Common myeloid progenitor, CD34-positive (primary cell): ENCODE measurements around the gene WWOX.

Experiments
- CTCF ChIA-PET: fragments of 350-600 bp; sonication (Branson Sonifier 250); formaldehyde crosslinking; loops from one replicate; lab custom pipeline; 2021; ENCODE audit warnings: antibody characterized with exemption; lab: Charles Lee
- POLR2A ChIA-PET: fragments of 350-600 bp; sonication (Branson Sonifier 250); formaldehyde crosslinking; loops from one replicate; lab custom pipeline; 2021; ENCODE audit warnings: antibody characterized with exemption; lab: Charles Lee
- DNase-seq, 3 donors: peaks; one replicate each; pipeline versions ENCODE4 v3.0.0 to v3.0.0-alpha.2; 2013
- H3K27ac ChIP-seq, 2 experiments: 1 replicate in 1 of 2; 2 replicates in 1 of 2; pipeline ENCODE4 v1.7.0; 2013; ENCODE audit warnings: inconsistent platforms in 2 of 2, low read length in 2 of 2, mild to moderate bottlenecking in 2 of 2, low read depth in 1 of 2, moderate library complexity in 1 of 2; ENCODE audit not compliant: severe bottlenecking in 2 of 2, insufficient read depth in 1 of 2, poor library complexity in 1 of 2
- H3K27me3 ChIP-seq, 5 experiments: replicated peaks in 2 of 5; 1 replicate in 3 of 5; 2 replicates in 2 of 5; pipeline versions ENCODE4 v1.6.1 to v1.7.0; 2013; ENCODE audit warnings: low read length in 4 of 5, mild to moderate bottlenecking in 2 of 5, moderate library complexity in 2 of 5, inconsistent platforms in 1 of 5; ENCODE audit not compliant: insufficient read depth in 5 of 5, control insufficient read depth in 4 of 5
- H3K36me3 ChIP-seq, 4 experiments: 1 replicate in 2 of 4; 2 replicates in 2 of 4; pipeline versions ENCODE4 v1.6.1 to v1.7.0; 2013; ENCODE audit warnings: low read length in 3 of 4, control low read depth in 1 of 4, mild to moderate bottlenecking in 1 of 4; ENCODE audit not compliant: control insufficient read depth in 4 of 4, insufficient read depth in 4 of 4
- H3K4me1 ChIP-seq, 4 experiments: 1 replicate in 3 of 4; 2 replicates in 1 of 4; pipeline versions ENCODE4 v1.6.1 to v1.7.1; 2013; ENCODE audit warnings: low read length in 3 of 4, mild to moderate bottlenecking in 3 of 4, control low read depth in 1 of 4, inconsistent platforms in 1 of 4, moderate library complexity in 1 of 4; ENCODE audit not compliant: control insufficient read depth in 4 of 4, insufficient read depth in 4 of 4; ENCODE audit errors: control extremely low read depth in 1 of 4
- H3K4me3 ChIP-seq, 7 experiments: 1 replicate in 4 of 7; 2 replicates in 3 of 7; pipeline versions ENCODE4 v1.5.1 to v1.7.0; 2013; ENCODE audit warnings: mild to moderate bottlenecking in 7 of 7, low read length in 6 of 7, moderate library complexity in 6 of 7, inconsistent platforms in 2 of 7, low read depth in 2 of 7, control low read depth in 1 of 7; ENCODE audit not compliant: insufficient read depth in 4 of 7, control insufficient read depth in 1 of 7; ENCODE audit errors: extremely low read depth in 1 of 7
- H3K9me3 ChIP-seq, 5 experiments: 1 replicate in 4 of 5; 2 replicates in 1 of 5; pipeline versions ENCODE4 v1.6.1 to v1.7.1; 2013; ENCODE audit warnings: low read length in 4 of 5, mild to moderate bottlenecking in 2 of 5, inconsistent platforms in 1 of 5, low read depth in 1 of 5, moderate library complexity in 1 of 5; ENCODE audit not compliant: control insufficient read depth in 4 of 5, insufficient read depth in 2 of 5; ENCODE audit errors: control extremely low read depth in 1 of 5
- whole genome bisulfite sequencing: methylation state at CpG from one replicate; pipeline ENCODE4 v1.1.5; 2013; ENCODE audit not compliant: insufficient coverage; 5-methylcytosine and 5-hydroxymethylcytosine counted together

WWOX gene

DNA sequence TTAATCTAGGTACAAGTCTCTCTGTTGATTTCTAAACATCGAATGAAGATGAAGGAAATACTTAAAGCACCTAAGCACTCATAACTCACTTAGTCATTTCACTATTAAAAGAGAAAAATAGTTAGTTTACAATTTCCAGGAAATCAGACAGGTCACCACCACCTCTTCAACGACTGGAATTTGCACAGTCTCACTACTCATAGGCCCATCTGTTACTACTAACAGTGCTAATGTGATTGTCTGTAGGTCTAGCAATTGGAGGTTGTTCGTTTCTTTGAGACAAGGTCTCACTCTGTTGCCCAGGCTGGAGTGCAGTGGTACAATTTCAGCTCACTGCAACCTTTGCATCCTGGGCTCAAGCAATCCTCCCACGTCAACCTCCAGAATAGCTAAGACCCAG lies 1056.5 kb downstream of the WWOX start:
- CTCF ChIA-PET: interaction anchor here (1.4 kb wide), 1 partner anchor 26 kb away, joined by 3 read pairs; no protein-coding TSS in a partner anchor

DNA sequence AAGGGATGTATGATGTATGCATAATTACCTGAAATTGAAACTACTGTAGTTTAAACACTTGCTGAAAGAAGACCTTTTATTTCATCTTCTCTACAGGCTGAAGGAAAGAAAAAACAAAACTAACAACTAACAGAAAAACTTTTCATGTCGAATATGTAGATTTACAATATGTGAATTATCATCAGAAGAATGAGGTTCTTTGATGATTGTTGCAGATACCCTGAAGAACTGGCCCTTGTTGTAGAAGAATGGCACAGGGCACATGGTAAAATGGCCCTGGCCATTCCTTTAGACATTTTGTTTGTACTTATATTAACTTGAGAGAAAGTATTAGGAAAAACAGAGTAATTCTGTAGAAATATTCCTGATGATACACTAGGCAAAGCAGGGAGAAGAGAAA lies 1057.3 kb downstream of the WWOX start:
- Histone ChIP-seq H3K27me3 (no peaks in the 10 kb centered on the region), H3K36me3 (no peaks in the 10 kb centered on the region), H3K4me3 (no peak overlapping the region), H3K27ac (no peak overlapping the region), H3K4me1 (peaks cover 0 to 12% (median 5%) of the 10 kb centered on the region in 4 experiments), H3K9me3 (no peaks in the 10 kb centered on the region)
- DNase-seq: no peak
- ChIA-PET POLR2A (no interaction called here), CTCF (interaction anchor here (0.7 to 1.4 kb wide), 3 partner anchors 8 to 27 kb away, joined by 3 read pairs; no protein-coding TSS in a partner anchor)
- no CpG with 5 or more reads among the region's 1 CpG for WGBS

More for the DNA sequence above, 1056.5 kb downstream of the WWOX start:
- no peak overlapping the region for H3K4me3 ChIP-seq
- POLR2A ChIA-PET: no interaction called here
- H3K27ac ChIP-seq: no peak overlapping the region
- H3K9me3 ChIP-seq: no peaks in the 10 kb centered on the region
- 100% methylated on average over 1 of the region's 4 CpGs for WGBS
- H3K4me1 ChIP-seq: peaks cover 0 to 12% (median 6%) of the 10 kb centered on the region in 4 experiments
- DNase-seq: no peak
- H3K27me3 ChIP-seq: no peaks in the 10 kb centered on the region
- H3K36me3 ChIP-seq: no peaks in the 10 kb centered on the region

DNA sequence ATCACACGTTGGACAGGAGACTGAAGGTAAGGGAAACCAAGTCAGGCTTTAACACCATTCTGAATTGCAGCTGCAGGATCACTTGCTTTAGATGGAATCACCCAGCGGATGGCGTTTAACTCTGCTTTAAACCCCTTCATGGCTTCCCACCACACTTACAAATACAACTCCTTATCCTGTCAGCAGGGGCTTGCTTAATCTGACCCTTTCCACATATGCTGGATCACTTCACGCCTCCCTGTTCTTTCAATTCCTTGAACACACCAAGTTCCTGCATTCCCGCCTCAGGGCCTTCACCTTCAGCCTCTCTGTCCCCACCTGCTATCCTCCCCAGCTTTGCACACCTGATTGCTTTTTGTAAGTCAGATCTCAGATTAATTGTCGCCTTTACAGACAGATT lies 1058.9 kb downstream of the WWOX start:
- Histone ChIP-seq H3K27me3 (no peaks in the 10 kb centered on the region), H3K36me3 (no peaks in the 10 kb centered on the region), H3K4me1 (peaks cover 0 to 15% (median 9%) of the 10 kb centered on the region in 4 experiments), H3K27ac (no peak overlapping the region), H3K4me3 (no peak overlapping the region), H3K9me3 (no peaks in the 10 kb centered on the region)
- WGBS: 97% methylated on average over 6 of the region's 6 CpGs
- DNase-seq: no peak
- CTCF ChIA-PET: no interaction called here
- POLR2A ChIA-PET: no interaction called here

DNA sequence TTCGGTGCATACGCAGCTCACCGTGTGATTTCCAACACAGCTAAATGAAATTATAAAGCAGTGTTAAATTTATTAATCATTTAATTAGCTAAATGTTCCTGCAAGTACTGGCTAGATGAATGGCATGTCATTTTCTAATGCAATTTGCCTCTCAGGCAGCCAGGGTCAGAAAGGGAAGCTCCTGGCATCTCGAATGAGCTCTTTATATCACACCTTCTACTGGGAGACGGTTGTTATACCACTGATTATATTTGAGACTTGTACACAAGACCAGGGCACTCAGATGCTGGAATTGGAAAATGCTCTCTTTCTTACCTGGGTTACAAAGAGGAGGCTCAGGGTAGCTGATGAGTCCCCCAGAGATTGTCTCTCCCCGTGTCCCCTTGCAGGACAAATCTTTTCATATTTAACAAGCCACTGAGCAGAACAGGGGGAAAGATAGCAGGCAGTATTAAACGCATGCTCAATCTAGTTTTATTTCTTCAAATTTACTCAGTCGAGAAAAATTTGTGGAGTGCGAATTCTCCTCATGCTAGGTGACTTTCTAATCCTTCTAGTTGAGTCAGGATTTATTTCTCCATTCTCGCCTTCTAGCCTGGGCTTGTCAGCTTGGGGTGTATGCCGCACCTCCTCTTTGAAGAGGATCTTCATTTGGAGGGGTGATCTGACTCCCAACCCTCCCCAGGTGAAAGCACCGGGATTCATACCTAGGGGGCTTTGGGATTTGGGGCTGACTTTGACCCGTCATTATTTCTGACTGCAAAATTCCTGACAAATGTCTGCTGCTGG lies 1060.0 kb downstream of the WWOX start:
- H3K27ac ChIP-seq: no peak overlapping the region
- H3K9me3 ChIP-seq: no peaks in the 10 kb centered on the region
- no peaks in the 10 kb centered on the region for H3K36me3 ChIP-seq
- H3K4me3 ChIP-seq: no peak overlapping the region
- POLR2A ChIA-PET: interaction anchor here (0.6 kb wide), 1 partner anchor 770 kb away, joined by 10 read pairs; no protein-coding TSS in a partner anchor
- CTCF ChIA-PET: interaction anchor here (1.3 kb wide), 1 partner anchor 18 kb away, joined by 4 read pairs; no protein-coding TSS in a partner anchor
- 98% methylated on average over 8 of the region's 13 CpGs for WGBS
- no peak for DNase-seq
- H3K27me3 ChIP-seq: no peaks in the 10 kb centered on the region
- H3K4me1 ChIP-seq: peaks cover 0 to 26% (median 19%) of the 10 kb centered on the region in 4 experiments

DNA sequence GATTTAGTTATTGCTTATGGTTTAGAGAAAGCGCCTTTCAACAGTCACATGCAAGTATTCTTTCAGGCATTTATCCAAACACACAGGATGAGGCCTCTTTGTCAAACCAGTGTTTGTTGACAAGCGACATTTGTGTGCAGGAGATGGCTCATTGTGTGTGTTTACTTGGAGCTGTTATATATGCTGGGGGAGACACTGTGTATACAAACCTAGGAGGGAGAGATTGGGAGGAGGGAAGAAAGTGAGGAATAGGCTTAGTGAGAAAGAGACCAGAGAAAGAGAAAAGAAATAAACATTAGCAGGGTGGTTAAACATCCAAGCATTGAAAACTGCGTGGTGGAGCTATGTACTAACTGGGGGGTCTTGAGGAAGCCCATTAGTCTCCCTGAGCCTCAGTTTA lies 1063.5 kb downstream of the WWOX start:
- ChIA-PET POLR2A (no interaction called here), CTCF (no interaction called here)
- Histone ChIP-seq H3K27me3 (no peaks in the 10 kb centered on the region), H3K4me3 (no peak overlapping the region), H3K4me1 (peaks cover 2 to 17% (median 15%) of the 10 kb centered on the region in 4 experiments), H3K9me3 (peaks cover 0 to 3% (median 0%) of the 10 kb centered on the region in 5 experiments), H3K36me3 (no peaks in the 10 kb centered on the region), H3K27ac (peak overlapping the region in 1 of 2 experiments; percentile 14)
- no peak for DNase-seq
- 90% methylated on average over 2 of the region's 3 CpGs for WGBS

DNA sequence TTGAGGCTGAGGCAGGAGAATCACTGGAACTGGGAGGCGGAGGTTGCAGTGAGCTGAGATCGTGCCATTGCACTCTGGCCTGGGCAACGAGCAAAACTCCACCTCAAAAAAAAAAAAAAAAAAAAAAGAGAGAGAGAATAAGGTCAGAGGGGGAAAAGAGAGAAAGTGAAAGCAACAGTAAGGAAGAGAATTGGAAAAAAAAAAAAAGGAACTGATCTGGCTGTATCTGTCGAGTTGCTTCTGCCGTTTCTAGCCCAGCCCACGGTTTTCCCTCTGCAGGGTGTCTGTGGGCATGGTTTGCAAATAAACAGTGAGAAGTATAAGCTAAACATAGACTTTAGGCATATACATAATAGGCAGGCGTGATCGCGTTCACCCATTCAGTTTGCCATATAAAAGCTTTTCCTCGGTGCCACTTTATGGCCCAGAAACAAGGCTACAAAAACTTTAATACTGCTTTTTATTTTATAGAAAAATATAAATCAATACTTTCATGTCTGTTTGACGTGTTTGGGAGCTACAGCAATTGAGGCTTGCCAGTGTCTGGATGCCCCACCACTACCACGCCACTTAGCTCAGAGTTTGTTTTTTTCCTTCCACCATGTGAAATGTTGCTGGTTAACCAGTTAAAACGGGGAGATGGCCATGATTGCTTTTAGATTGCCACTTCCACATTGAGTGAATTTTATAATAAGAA lies 1064.4 kb downstream of the WWOX start:
- CTCF ChIA-PET: no interaction called here
- Histone ChIP-seq H3K9me3 (peaks cover 0 to 5% (median 0%) of the 10 kb centered on the region in 5 experiments), H3K27me3 (no peaks in the 10 kb centered on the region), H3K4me3 (peak overlapping the region in 2 of 7 experiments; percentile 39 to 42), H3K36me3 (no peaks in the 10 kb centered on the region), H3K27ac (peak overlapping the region; percentile 3 to 14), H3K4me1 (peaks cover 2 to 21% (median 15%) of the 10 kb centered on the region in 4 experiments)
- POLR2A ChIA-PET: interaction anchor here (0.6 to 0.7 kb wide), 2 partner anchors 64 to 90 kb away, joined by 4 to 8 read pairs; no protein-coding TSS in a partner anchor
- DNase-seq: peak; percentile 58 to 84 (median 77)
- 40% methylated on average over 5 of the region's 13 CpGs for WGBS
